Uterus (tissue), 2 donors: ENCODE data around the gene PIAS4.

ENCODE experiments used
- POLR2A ChIP-seq, 2 donors: fragments of 450-650 bp; IDR thresholded peaks; one replicate each; pipeline ENCODE4 v1.6.1; 2016; ENCODE audit warnings: antibody characterized with exemption in 2 of 2, mild to moderate bottlenecking in 1 of 2, moderate library complexity in 1 of 2
- TF ChIP-seq, protein P1 (sequence below), 4 experiments: fragments of 200-600 bp in 2 of 4; fragments of 450-650 bp in 2 of 4; sonication (generic) in 2 of 4; IDR thresholded peaks; one replicate each; pipeline ENCODE4 v1.5.1; 2016 to 2019; ENCODE audit warnings: antibody characterized with exemption in 4 of 4, mild to moderate bottlenecking in 2 of 4, moderate library complexity in 1 of 4

GRCh38 chr19:3977242-3978143, 30.0 kb upstream of the PIAS4 start:
- TF ChIP-seq, protein P1, sequence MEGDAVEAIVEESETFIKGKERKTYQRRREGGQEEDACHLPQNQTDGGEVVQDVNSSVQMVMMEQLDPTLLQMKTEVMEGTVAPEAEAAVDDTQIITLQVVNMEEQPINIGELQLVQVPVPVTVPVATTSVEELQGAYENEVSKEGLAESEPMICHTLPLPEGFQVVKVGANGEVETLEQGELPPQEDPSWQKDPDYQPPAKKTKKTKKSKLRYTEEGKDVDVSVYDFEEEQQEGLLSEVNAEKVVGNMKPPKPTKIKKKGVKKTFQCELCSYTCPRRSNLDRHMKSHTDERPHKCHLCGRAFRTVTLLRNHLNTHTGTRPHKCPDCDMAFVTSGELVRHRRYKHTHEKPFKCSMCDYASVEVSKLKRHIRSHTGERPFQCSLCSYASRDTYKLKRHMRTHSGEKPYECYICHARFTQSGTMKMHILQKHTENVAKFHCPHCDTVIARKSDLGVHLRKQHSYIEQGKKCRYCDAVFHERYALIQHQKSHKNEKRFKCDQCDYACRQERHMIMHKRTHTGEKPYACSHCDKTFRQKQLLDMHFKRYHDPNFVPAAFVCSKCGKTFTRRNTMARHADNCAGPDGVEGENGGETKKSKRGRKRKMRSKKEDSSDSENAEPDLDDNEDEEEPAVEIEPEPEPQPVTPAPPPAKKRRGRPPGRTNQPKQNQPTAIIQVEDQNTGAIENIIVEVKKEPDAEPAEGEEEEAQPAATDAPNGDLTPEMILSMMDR (IDR thresholded peaks at IDR 0.05) = no peak
- no peak for TF ChIP-seq POLR2A (IDR thresholded peaks at IDR 0.05)
